HUES64 (cell line): ENCODE results near the gene METTL6.
"Not testable (repeated sequence)": the region's sequence is repeated elsewhere in the genome, so short reads cannot be mapped to it uniquely, and the experiment has no call there.

Experiments used
- H3K27ac ChIP-seq: 2 replicates; pipeline ENCODE4 v1.7.0; 2013; ENCODE audit warnings: low read depth, low read length, inconsistent platforms
- H3K27me3 ChIP-seq: 2 replicates; pipeline ENCODE4 v1.6.1; 2013; ENCODE audit warnings: mild to moderate bottlenecking, low read length; ENCODE audit not compliant: insufficient read depth
- H3K36me3 ChIP-seq: 2 replicates; pipeline ENCODE4 v1.6.1; 2013; ENCODE audit warnings: mild to moderate bottlenecking, low read length; ENCODE audit not compliant: insufficient read depth
- H3K4me1 ChIP-seq: 2 replicates; pipeline ENCODE4 v1.6.1; 2013; ENCODE audit warnings: mild to moderate bottlenecking, low read length, moderate library complexity; ENCODE audit not compliant: insufficient read depth
- H3K4me3 ChIP-seq: 2 replicates; pipeline ENCODE4 v1.5.1; 2013; ENCODE audit warnings: mild to moderate bottlenecking, low read length, moderate library complexity
- H3K9ac ChIP-seq: 2 replicates; pipeline ENCODE4 v1.6.1; 2013; ENCODE audit warnings: mild to moderate bottlenecking, low read depth, low read length
- H3K9me3 ChIP-seq: 2 replicates; pipeline ENCODE4 v1.6.1; 2013; ENCODE audit warnings: low read depth, low read length; ENCODE audit not compliant: insufficient read depth
- WGBS: fragments of 150-250, 120-280 bp; methylation state at CpG from one replicate; pipeline ENCODE4 v1.1.7; 2013; ENCODE audit warnings: missing lambda C conversion rate; 5-methylcytosine and 5-hydroxymethylcytosine counted together

The METTL6 gene

DNA sequence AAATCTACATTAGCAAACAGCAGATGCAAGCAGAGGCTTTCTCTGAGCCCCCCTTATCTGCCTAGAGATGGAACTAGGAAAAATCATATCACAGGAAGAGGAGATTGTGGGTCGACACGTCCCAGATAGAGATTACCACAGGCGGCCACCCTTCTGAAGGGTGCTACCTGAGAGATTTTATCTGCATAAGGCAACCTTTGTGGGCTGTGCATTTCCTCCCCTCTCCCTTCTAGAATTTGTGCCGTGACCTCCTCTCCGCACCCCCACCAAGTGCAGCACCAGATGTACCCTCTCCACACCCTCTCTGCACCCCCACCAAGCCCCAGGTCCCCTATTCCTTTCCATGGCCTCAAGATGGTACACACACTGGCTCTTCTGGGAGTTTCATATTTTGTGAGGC, 27.4 kb downstream of the METTL6 start:
- no peak overlapping the region for H3K4me3 ChIP-seq
- no peaks in the 10 kb centered on the region for H3K4me1 ChIP-seq
- H3K27me3 ChIP-seq = no peaks in the 10 kb centered on the region
- no peak overlapping the region for H3K9ac ChIP-seq
- H3K27ac ChIP-seq = no peak overlapping the region
- WGBS = 77% methylated on average over 5 of the region's 5 CpGs
- H3K9me3 ChIP-seq = peaks cover 9% of the 10 kb centered on the region
- H3K36me3 ChIP-seq = no peaks in the 10 kb centered on the region

DNA sequence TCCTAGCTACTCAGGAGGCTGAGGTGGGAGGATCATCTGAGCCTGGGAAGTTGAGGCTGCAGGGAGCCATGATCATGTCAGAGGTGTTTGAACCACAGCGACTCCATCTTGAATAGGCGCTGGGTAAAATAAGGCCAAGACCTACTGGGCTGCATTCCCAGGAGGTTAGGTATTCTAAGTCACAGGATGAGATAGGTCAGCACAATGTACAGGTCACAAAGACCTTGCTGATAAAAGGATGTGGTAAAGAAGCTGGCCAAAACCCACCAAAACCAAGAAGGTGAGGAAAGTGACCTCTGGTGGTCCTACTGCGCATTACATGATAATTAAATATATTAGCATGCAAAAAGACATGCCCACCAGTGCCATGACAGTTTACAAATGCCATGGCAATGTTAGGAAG, 28.6 kb downstream of the METTL6 start:
- not testable (repeated sequence) for H3K4me1 ChIP-seq, H3K36me3 ChIP-seq, H3K9me3 ChIP-seq, H3K27ac ChIP-seq, H3K27me3 ChIP-seq, H3K9ac ChIP-seq, H3K4me3 ChIP-seq
- 96% methylated on average over 2 of the region's 3 CpGs for WGBS

DNA sequence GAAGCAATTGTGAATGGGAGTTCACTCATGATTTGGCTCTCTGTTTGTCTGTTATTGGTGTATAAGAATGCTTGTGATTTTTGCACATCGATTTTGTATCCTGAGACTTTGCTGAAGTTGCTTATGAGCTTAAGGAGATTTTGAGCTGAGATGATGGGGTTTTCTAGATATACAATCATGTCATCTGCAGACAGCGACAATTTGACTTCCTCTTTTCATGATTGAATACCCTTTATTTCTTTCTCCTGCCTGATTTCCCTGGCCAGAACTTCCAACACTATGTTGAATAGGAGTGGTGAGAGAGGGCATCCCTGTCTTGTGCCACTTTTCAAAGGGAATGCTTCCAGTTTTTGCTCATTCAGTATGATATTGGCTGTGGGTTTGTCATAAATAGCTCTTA, 34.1 kb downstream of the METTL6 start:
- WGBS = no CpG with 5 or more reads among the region's 2 CpGs

DNA sequence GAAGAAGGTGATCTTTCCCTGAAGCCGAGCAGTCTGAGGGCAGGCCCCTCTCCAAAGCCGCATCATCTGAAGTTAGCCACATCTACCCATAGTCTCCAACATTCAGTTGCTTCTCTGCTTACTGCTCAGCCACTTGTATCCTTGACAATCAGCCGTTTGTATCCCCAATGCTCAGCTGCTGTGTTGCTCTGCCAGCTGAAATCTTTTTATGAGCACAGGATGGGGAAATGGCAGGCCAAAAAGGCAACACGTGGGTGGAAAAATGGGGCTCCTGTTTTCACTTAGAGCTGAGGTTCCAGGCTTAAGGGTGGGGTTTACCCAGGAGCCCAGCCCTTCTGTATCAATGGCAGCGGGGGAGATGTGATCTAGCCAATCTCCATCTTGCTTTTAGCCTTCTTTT, 36.3 kb downstream of the METTL6 start:
- Histone ChIP-seq H3K9me3 (0 out of 2 replicates have a peak, but pooled peaks cover 4% of the 10 kb centered on the region), H3K4me1 (no peaks in the 10 kb centered on the region), H3K27ac (no peak overlapping the region), H3K36me3 (no peaks in the 10 kb centered on the region), H3K27me3 (no peaks in the 10 kb centered on the region), H3K4me3 (no peak overlapping the region), H3K9ac (no peak overlapping the region)
- WGBS = 89% methylated on average over 5 of the region's 5 CpGs

More for the DNA sequence above, 34.1 kb downstream of the METTL6 start:
- H3K27me3 ChIP-seq, H3K4me3 ChIP-seq, H3K9me3 ChIP-seq, H3K27ac ChIP-seq, H3K36me3 ChIP-seq, H3K9ac ChIP-seq, H3K4me1 ChIP-seq: not testable (repeated sequence)

- no peaks in the 10 kb centered on the region for H3K27me3 ChIP-seq
- 70% methylated on average over 6 of the region's 6 CpGs for WGBS
- H3K4me3 ChIP-seq = no peak overlapping the region
- H3K27ac ChIP-seq = no peak overlapping the region
- H3K36me3 ChIP-seq = no peaks in the 10 kb centered on the region
- H3K9me3 ChIP-seq = peaks cover 6% of the 10 kb centered on the region; the same call in 1 of the 2 replicates
- H3K4me1 ChIP-seq = no peaks in the 10 kb centered on the region
- H3K9ac ChIP-seq = no peak overlapping the region
Observed at GRCh38 chr3:15390460-15390859, 36.9 kb downstream of the METTL6 start.

DNA sequence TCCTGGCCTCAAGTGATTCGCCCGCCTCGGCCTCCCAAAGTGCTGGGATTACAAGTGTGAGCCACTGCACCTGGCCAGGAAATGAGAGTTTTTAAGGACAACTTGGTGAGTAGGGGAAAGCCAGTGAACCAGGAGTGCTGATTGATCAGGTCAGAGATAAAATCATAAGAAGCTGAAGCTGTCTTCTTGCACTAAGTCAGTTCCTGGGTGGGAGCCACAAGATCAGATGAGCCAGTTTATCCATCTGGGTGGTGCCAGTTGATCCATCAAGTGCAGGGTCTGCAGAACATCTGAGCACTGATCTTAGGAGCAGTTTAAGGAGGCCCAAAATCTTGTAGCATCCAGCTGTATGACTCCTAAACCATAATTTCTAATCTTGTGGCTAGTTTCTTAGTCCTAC, 39.0 kb downstream of the METTL6 start:
- H3K9ac ChIP-seq, H3K4me3 ChIP-seq, H3K9me3 ChIP-seq, H3K27me3 ChIP-seq, H3K27ac ChIP-seq, H3K36me3 ChIP-seq, H3K4me1 ChIP-seq: not testable (repeated sequence)
- WGBS = 95% methylated on average over 3 of the region's 3 CpGs

- Histone ChIP-seq H3K4me1 (no peaks in the 10 kb centered on the region), H3K9me3 (peaks cover 6% of the 10 kb centered on the region; the same call in 1 of the 2 replicates), H3K27me3 (no peaks in the 10 kb centered on the region), H3K27ac (no peak overlapping the region), H3K9ac (no peak overlapping the region), H3K36me3 (no peaks in the 10 kb centered on the region), H3K4me3 (no peak overlapping the region)
- WGBS = 91% methylated on average over 3 of the region's 3 CpGs
Observed at GRCh38 chr3:15387735-15388134, 39.6 kb downstream of the METTL6 start.

DNA sequence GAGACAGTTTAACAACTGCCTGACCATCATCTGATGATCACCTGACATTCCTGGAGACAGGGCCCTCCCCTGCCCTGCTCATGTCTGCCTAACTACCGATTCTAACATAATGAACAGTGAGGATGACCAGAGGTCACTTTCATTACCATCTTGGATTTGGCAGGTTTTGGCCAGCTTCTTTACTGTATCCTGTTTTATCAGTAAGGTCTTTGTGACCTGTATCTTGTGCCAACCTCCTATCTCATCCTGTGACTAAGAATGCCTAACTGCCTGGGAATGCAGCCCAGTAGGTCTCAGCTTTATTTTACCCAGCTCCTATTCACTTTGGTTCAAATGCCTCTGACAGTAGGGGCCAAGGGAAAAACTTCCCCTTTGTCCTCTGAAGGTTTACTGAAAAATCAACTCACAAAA, 40.2 kb downstream of the METTL6 start:
- Histone ChIP-seq H3K36me3 (no peaks in the 10 kb centered on the region), H3K27me3 (no peaks in the 10 kb centered on the region), H3K4me1 (no peaks in the 10 kb centered on the region), H3K9me3 (peaks cover 6% of the 10 kb centered on the region; the same call in 1 of the 2 replicates), H3K4me3 (no peak overlapping the region), H3K27ac (no peak overlapping the region), H3K9ac (no peak overlapping the region)
- WGBS = 94% methylated on average over 1 of the region's 1 CpG

DNA sequence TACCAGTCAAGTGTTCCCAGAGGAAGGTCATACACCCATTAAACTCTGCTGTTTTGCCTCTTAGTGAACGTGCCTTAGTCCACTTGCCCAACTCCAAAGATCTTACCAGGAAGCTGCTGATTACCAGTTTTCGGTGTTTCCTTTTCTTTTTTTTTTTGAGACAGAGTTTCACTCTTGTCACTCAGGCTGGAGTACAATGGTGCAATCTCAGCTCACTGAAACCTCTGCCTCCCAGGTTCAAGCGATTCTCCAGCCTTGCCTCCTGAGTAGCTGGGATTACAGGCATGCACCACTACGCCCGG, 40.7 kb downstream of the METTL6 start:
- H3K27ac ChIP-seq, H3K4me1 ChIP-seq, H3K36me3 ChIP-seq, H3K9ac ChIP-seq, H3K4me3 ChIP-seq, H3K27me3 ChIP-seq, H3K9me3 ChIP-seq: not testable (repeated sequence)
- 93% methylated on average over 5 of the region's 5 CpGs for WGBS

- Histone ChIP-seq H3K4me1 (no peaks in the 10 kb centered on the region), H3K4me3 (no peak overlapping the region), H3K27ac (no peak overlapping the region), H3K9ac (no peak overlapping the region), H3K27me3 (no peaks in the 10 kb centered on the region), H3K36me3 (no peaks in the 10 kb centered on the region), H3K9me3 (peaks cover 6% of the 10 kb centered on the region; the same call in 1 of the 2 replicates)
- WGBS = 95% methylated on average over 1 of the region's 1 CpG
Observed at GRCh38 chr3:15385901-15386653, 41.3 kb downstream of the METTL6 start.

- 83% methylated on average over 10 of the region's 10 CpGs for WGBS
Observed at GRCh38 chr3:15385238-15385695, 42.1 kb downstream of the METTL6 start.

More at GRCh38 chr3:15385238-15385695, 42.1 kb downstream of the METTL6 start:
- not testable (repeated sequence) for H3K27ac ChIP-seq, H3K27me3 ChIP-seq, H3K36me3 ChIP-seq, H3K4me1 ChIP-seq, H3K9ac ChIP-seq, H3K4me3 ChIP-seq, H3K9me3 ChIP-seq
